ENCODE results near the gene TFF3. TPM values are rescaled to one million over a fixed set of nuclear protein-coding genes. Genes with fewer than 3 reads are reported as not detected.

Gene TFF3
- polyA plus RNA-seq, 1 donor from 2014 or later = not detected

- TF ChIP-seq POLR2AphosphoS5 (IDR thresholded peaks at IDR 0.05) (no peak), RAD21 (conservative IDR thresholded peaks at IDR 0.05) (no peak), TAF1 (IDR thresholded peaks at IDR 0.05; ENCODE audit: low read depth) (no peak), EP300 (conservative IDR thresholded peaks at IDR 0.05; ENCODE audit: poor library complexity, severe bottlenecking) (no peak), REST (IDR thresholded peaks at IDR 0.05; ENCODE audit: borderline replicate concordance) (no peak), MXI1 (conservative IDR thresholded peaks at IDR 0.05; ENCODE audit: poor library complexity, severe bottlenecking) (no peak), EZH2 (IDR thresholded peaks at IDR 0.05; ENCODE audit: borderline replicate concordance, insufficient read depth, low read length, poor library complexity, severe bottlenecking) (no peak), SMC3 (conservative IDR thresholded peaks at IDR 0.05; ENCODE audit: poor library complexity) (no peak)
- TF ChIP-seq, protein P1, sequence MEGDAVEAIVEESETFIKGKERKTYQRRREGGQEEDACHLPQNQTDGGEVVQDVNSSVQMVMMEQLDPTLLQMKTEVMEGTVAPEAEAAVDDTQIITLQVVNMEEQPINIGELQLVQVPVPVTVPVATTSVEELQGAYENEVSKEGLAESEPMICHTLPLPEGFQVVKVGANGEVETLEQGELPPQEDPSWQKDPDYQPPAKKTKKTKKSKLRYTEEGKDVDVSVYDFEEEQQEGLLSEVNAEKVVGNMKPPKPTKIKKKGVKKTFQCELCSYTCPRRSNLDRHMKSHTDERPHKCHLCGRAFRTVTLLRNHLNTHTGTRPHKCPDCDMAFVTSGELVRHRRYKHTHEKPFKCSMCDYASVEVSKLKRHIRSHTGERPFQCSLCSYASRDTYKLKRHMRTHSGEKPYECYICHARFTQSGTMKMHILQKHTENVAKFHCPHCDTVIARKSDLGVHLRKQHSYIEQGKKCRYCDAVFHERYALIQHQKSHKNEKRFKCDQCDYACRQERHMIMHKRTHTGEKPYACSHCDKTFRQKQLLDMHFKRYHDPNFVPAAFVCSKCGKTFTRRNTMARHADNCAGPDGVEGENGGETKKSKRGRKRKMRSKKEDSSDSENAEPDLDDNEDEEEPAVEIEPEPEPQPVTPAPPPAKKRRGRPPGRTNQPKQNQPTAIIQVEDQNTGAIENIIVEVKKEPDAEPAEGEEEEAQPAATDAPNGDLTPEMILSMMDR (IDR thresholded peaks at IDR 0.05; ENCODE audit: poor library complexity, severe bottlenecking) = no peak
- no peak overlapping the region for H2AFZ ChIP-seq (ENCODE audit: low read depth, low read length)
- no peaks in the 10 kb centered on the region for H3K36me3 ChIP-seq (ENCODE audit: insufficient read depth, low read length)
- no peaks in the 10 kb centered on the region for H4K20me1 ChIP-seq (ENCODE audit: insufficient read depth)
- H3F3A ChIP-seq (ENCODE audit: insufficient read depth, low read length, poor library complexity, severe bottlenecking) = no peaks in the 10 kb centered on the region
- H3K27me3 ChIP-seq (ENCODE audit: insufficient read depth, low read depth, low read length) = no peaks in the 10 kb centered on the region
- no peaks in the 10 kb centered on the region for H3K9me3 ChIP-seq (ENCODE audit: low read length)
- no peaks in the 10 kb centered on the region for H3K79me2 ChIP-seq (replicated peaks; ENCODE audit: insufficient read depth, low read length)
- H3K27ac ChIP-seq (ENCODE audit: low read length) = no peak overlapping the region
- no peak overlapping the region for H3K9ac ChIP-seq (ENCODE audit: low read length)
- H3K9me2 ChIP-seq (ENCODE audit: insufficient read depth, low read length) = no peaks in the 10 kb centered on the region
- no peak overlapping the region for H3K4me3 ChIP-seq (ENCODE audit: low read length)
- H3K4me2 ChIP-seq (ENCODE audit: low read length) = no peak overlapping the region
Measured at GRCh38 chr21:42346441-42346840, 31.2 kb upstream of the TFF3 start.

GRCh38 chr21:42344631-42345030 lies 29.4 kb upstream of the TFF3 start:
- no peak overlapping the region for H2AFZ ChIP-seq (ENCODE audit: low read depth, low read length)
- TF ChIP-seq POLR2AphosphoS5 (IDR thresholded peaks at IDR 0.05) (no peak), TAF1 (IDR thresholded peaks at IDR 0.05; ENCODE audit: low read depth) (no peak), RAD21 (conservative IDR thresholded peaks at IDR 0.05) (no peak)
- TF ChIP-seq, protein P1 (IDR thresholded peaks at IDR 0.05; ENCODE audit: poor library complexity, severe bottlenecking) = no peak
- no peaks in the 10 kb centered on the region for H3K9me2 ChIP-seq (ENCODE audit: insufficient read depth, low read length)

More at GRCh38 chr21:42344631-42345030, 29.4 kb upstream of the TFF3 start:
- no peaks in the 10 kb centered on the region for H4K20me1 ChIP-seq (ENCODE audit: insufficient read depth)
- no peaks in the 10 kb centered on the region for H3K79me2 ChIP-seq (replicated peaks; ENCODE audit: insufficient read depth, low read length)
- no peak overlapping the region for H3K4me2 ChIP-seq (ENCODE audit: low read length)
- H3K36me3 ChIP-seq (ENCODE audit: insufficient read depth, low read length) = no peaks in the 10 kb centered on the region
- no peak overlapping the region for H3K9ac ChIP-seq (ENCODE audit: low read length)
- no peaks in the 10 kb centered on the region for H3K27me3 ChIP-seq (ENCODE audit: insufficient read depth, low read depth, low read length)
- H3F3A ChIP-seq (ENCODE audit: insufficient read depth, low read length, poor library complexity, severe bottlenecking) = no peaks in the 10 kb centered on the region
- no peak overlapping the region for H3K27ac ChIP-seq (ENCODE audit: low read length)
- no peaks in the 10 kb centered on the region for H3K9me3 ChIP-seq (ENCODE audit: low read length)
- no peak overlapping the region for H3K4me3 ChIP-seq (ENCODE audit: low read length)

Data from neural cell (in vitro differentiated cells).